Right cardiac atrium (tissue), 5 donors: ENCODE results near the gene ST3GAL4. TPM values are rescaled to one million over a fixed set of nuclear protein-coding genes. Genes with fewer than 3 reads are reported as not detected.

Experiments
- ATAC-seq, 2 donors: fragments of 200-7000 bp; cut with Tn5 transposase; one replicate each; pipeline versions ENCODE4 v1.8.0 to v1.9.1; 2020; ENCODE audit warnings: moderate library complexity in 2 of 2, mild to moderate bottlenecking in 1 of 2
- DNase-seq, 3 donors: peaks; one replicate each; pipeline ENCODE4 v3.0.0-alpha.2; 2020
- H3K27ac ChIP-seq: one replicate; pipeline ENCODE4 v1.5.1; 2013; ENCODE audit warnings: mild to moderate bottlenecking, low read length, control low read depth, moderate library complexity
- H3K27me3 ChIP-seq: one replicate; pipeline ENCODE4 v1.6.1; 2013; ENCODE audit not compliant: control insufficient read depth, insufficient read depth
- H3K4me1 ChIP-seq: one replicate; pipeline ENCODE4 v1.6.1; 2013; ENCODE audit warnings: low read length; ENCODE audit not compliant: control insufficient read depth, insufficient read depth
- H3K4me3 ChIP-seq: one replicate; pipeline ENCODE4 v1.5.1; 2013; ENCODE audit warnings: low read length, control low read depth
- H3K9me3 ChIP-seq: one replicate; pipeline ENCODE4 v1.6.1; 2013; ENCODE audit warnings: low read length; ENCODE audit not compliant: control insufficient read depth
- WGBS: extraction: QIAGEN DNeasy Blood & Tissue Kit; methylation state at CpG from one replicate; pipeline ENCODE4 v1.1.7; 2013; 5-methylcytosine and 5-hydroxymethylcytosine counted together
- intact Hi-C, 4 donors: fragments of 100-400 bp; cut with DNase I; formaldehyde crosslinking; loops; one replicate each; pipeline versions ENCODE4 v1.11.0 to v1.14.0; 2022 to 2023
- polyA plus RNA-seq: library from polyadenylated mRNA; stranded (reverse); fragments of 200-250 nt; gene quantifications from one replicate; pipeline ENCODE4 v1.2.3, GENCODE V29; 2013
- total RNA-seq, 4 donors: library from RNA; stranded (reverse); fragmentation: NEBNext Ultra II Directional; extraction: Animal tissue kit (Norgen Biotek cat#: 25700); gene quantifications; one replicate each; pipeline ENCODE4 v1.2.1, GENCODE V29; 2021
- donor health status: healthy with polysubstance abuse.
- donor health status: DM: no; HTN: yes; CAD: no.
- donor health status: DM: no; HTN: no; CAD: no.
- donor health status: DM: no; HTN: yes; CAD: no; lungs with severe emphysema.
- donor health status: DM: yes; HTN: yes; CAD: no.

ST3GAL4 gene
- total and polyA plus RNA-seq, 5 donors, result 57.3 to 96.9 (median 62.1) TPM

DNA sequence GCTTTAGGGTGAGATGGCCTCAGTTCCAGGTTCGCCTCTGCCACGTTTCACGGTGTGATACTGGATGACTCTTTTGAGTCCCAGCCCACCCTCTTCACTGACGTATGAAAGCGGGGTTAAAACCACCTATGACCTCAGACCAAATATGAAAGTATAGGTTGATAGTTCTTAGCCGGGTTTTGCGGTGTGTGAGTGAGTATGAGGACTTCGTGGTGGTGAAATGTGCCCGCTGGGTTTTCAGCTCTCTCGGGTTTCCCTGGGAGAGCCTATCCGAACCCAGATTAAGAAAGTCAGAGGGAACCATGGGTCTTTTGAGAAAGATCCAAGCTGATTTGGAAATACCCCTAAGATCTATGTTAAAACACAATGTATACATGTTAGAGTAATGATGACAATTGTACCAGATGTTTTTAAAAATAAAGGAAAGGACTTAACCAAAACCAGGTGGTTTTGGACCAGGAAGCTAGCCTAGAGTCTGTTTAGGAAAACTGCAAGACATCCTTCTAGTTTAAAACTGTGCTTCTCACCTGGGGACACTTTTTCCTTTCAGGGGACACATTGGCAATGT, 25.8 kb upstream of the ST3GAL4 start:
- H3K4me3 ChIP-seq, result no peak overlapping the region
- H3K9me3 ChIP-seq, result no peaks in the 10 kb centered on the region
- DNase-seq (no peak), ATAC-seq (no peak)
- intact Hi-C loops, result no loop called here
- peaks cover 8% of the 10 kb centered on the region for H3K4me1 ChIP-seq
- no peak overlapping the region for H3K27ac ChIP-seq
- 90% methylated on average over 11 of the region's 11 CpGs for WGBS
- no peaks in the 10 kb centered on the region for H3K27me3 ChIP-seq

DNA sequence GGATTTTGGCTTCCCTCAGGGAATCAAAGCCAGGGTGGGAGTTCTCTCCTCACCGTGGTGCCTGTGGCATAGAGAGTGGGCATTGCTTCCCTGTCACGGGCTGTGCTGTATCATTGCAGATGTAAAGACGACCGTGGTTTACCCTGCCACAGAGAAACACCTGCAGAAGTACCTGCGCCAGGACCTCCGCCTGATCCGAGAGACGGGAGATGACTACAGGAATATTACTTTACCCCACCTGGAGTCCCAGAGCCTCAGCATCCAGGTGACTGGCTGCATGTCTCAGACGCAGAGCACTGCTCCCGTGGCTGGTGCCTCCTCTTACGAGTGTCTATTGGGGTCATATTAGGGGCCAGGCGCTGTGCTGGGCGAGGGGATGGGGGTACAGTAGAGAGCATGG, 24.2 kb upstream of the ST3GAL4 start:
- intact Hi-C loops, result no loop called here
- WGBS, result 97% methylated on average over 13 of the region's 13 CpGs
- H3K27ac ChIP-seq, result no peak overlapping the region
- no peaks in the 10 kb centered on the region for H3K27me3 ChIP-seq
- no peak overlapping the region for H3K4me3 ChIP-seq
- ATAC-seq (no peak), DNase-seq (peak in 2 of 3 donors; percentile 9 to 52)
- H3K9me3 ChIP-seq, result no peaks in the 10 kb centered on the region
- H3K4me1 ChIP-seq, result peaks cover 10% of the 10 kb centered on the region

- peaks cover 12% of the 10 kb centered on the region for H3K4me1 ChIP-seq
- WGBS, result 53% methylated on average over 5 of the region's 5 CpGs
- no peak overlapping the region for H3K4me3 ChIP-seq
- ATAC-seq, result peak; percentile 73 to 82
- no peaks in the 10 kb centered on the region for H3K27me3 ChIP-seq
- intact Hi-C loops, result no loop called here
- peak; percentile 85 to 92 (median 91) for DNase-seq
- no peaks in the 10 kb centered on the region for H3K9me3 ChIP-seq
- H3K27ac ChIP-seq, result peak overlapping the region; percentile 29
These were observed 23.2 kb upstream of the ST3GAL4 start for GRCh38 chr11:126332221-126332711.

DNA sequence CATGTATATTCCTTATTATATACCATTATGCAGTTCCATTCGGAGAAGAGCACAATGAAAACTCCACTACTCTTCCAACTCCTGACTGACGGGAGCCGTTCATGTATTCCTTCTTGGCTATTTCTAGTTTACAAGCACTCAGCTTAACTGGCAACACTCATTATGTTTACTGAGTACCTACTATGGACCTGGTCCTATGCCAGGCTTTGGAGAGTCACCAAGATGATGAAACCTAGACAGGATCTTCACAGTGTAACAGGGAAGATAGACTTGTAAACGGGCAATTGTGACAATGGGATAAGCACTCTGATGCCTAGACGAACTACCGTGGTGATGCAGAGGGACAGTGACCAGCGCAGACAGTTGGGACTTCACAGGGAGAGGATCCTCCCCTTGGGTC, 22.3 kb upstream of the ST3GAL4 start:
- intact Hi-C loops, result no loop called here
- no peak overlapping the region for H3K4me3 ChIP-seq
- H3K27ac ChIP-seq, result no peak overlapping the region
- ATAC-seq, result no peak
- DNase-seq, result no peak
- 91% methylated on average over 7 of the region's 7 CpGs for WGBS
- no peaks in the 10 kb centered on the region for H3K27me3 ChIP-seq
- H3K9me3 ChIP-seq, result no peaks in the 10 kb centered on the region
- H3K4me1 ChIP-seq, result peaks cover 14% of the 10 kb centered on the region

- H3K4me3 ChIP-seq, result no peak overlapping the region
- peak in 2 of 3 donors; percentile 32 to 45 for DNase-seq
- ATAC-seq, result no peak
- no peak overlapping the region for H3K27ac ChIP-seq
- no peaks in the 10 kb centered on the region for H3K27me3 ChIP-seq
- no peaks in the 10 kb centered on the region for H3K9me3 ChIP-seq
- intact Hi-C loops, result no loop called here
- H3K4me1 ChIP-seq, result peaks cover 19% of the 10 kb centered on the region
- WGBS, result 81% methylated on average over 6 of the region's 6 CpGs
These were observed 20.6 kb upstream of the ST3GAL4 start for GRCh38 chr11:126334659-126335462.

- Histone ChIP-seq H3K27ac (no peak overlapping the region), H3K4me1 (peaks cover 21% of the 10 kb centered on the region), H3K9me3 (no peaks in the 10 kb centered on the region), H3K4me3 (no peak overlapping the region), H3K27me3 (no peaks in the 10 kb centered on the region)
- DNase-seq (peak in 2 of 3 donors; percentile 57 to 71), ATAC-seq (no peak)
- intact Hi-C loops, result no loop called here
- 66% methylated on average over 5 of the region's 5 CpGs for WGBS
These were observed 20.1 kb upstream of the ST3GAL4 start for GRCh38 chr11:126335463-126335760.

- H3K9me3 ChIP-seq, result no peaks in the 10 kb centered on the region
- H3K27ac ChIP-seq, result no peak overlapping the region
- 59% methylated on average over 8 of the region's 8 CpGs for whole genome bisulfite sequencing
These were observed 19.3 kb upstream of the ST3GAL4 start for GRCh38 chr11:126336138-126336541.

DNA sequence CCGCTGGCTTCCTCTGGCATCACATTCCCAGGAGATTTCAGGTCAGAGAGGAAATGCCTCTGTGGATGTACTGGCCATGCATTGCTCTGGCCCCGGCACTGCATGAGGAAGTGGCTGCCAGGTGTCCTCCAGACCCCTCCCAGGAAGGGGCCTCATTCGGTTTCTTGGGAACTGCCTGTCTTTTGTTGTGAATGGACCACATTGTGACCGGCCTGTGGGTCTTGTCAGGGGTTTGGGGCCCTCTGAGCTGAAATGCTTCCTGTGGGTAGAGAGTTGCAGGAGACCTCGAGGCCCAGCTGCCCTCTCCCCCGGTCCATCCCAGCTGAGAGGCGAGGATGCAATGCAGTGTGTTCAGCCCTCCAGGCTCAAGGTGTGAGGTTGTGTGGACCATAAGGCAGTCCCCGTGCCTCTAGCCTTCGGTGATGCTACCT, 18.8 kb upstream of the ST3GAL4 start:
- peaks cover 21% of the 10 kb centered on the region for H3K4me1 ChIP-seq
- no peak overlapping the region for H3K27ac ChIP-seq
- intact Hi-C loops, result no loop called here
- ATAC-seq, result no peak
- H3K27me3 ChIP-seq, result no peaks in the 10 kb centered on the region
- peak in 2 of 3 donors; percentile 31 to 52 for DNase-seq
- H3K4me3 ChIP-seq, result no peak overlapping the region
- WGBS, result 63% methylated on average over 9 of the region's 9 CpGs
- no peaks in the 10 kb centered on the region for H3K9me3 ChIP-seq

More at GRCh38 chr11:126336138-126336541, 19.3 kb upstream of the ST3GAL4 start:
- ATAC-seq (no peak), DNase-seq (peak in 1 of 3 donors; percentile 28)
- Histone ChIP-seq H3K27me3 (no peaks in the 10 kb centered on the region), H3K4me1 (peaks cover 21% of the 10 kb centered on the region), H3K4me3 (no peak overlapping the region)
- intact Hi-C loops, result no loop called here

GRCh38 chr11:126337126-126337473, 18.4 kb upstream of the ST3GAL4 start:
- ATAC-seq (no peak), DNase-seq (no peak)
- intact Hi-C loops, result no loop called here
- H3K9me3 ChIP-seq, result no peaks in the 10 kb centered on the region
- H3K27ac ChIP-seq, result no peak overlapping the region
- no peak overlapping the region for H3K4me3 ChIP-seq
- 73% methylated on average over 4 of the region's 4 CpGs for WGBS
- H3K27me3 ChIP-seq, result no peaks in the 10 kb centered on the region
- H3K4me1 ChIP-seq, result peaks cover 17% of the 10 kb centered on the region

- Histone ChIP-seq H3K4me1 (peaks cover 14% of the 10 kb centered on the region), H3K9me3 (no peaks in the 10 kb centered on the region), H3K4me3 (no peak overlapping the region), H3K27ac (no peak overlapping the region), H3K27me3 (no peaks in the 10 kb centered on the region)
- DNase-seq, result peak in 2 of 3 donors; percentile 41 to 54
- ATAC-seq, result no peak
- intact Hi-C loops, result no loop called here
- WGBS, result 77% methylated on average over 15 of the region's 15 CpGs
These were observed 17.8 kb upstream of the ST3GAL4 start for GRCh38 chr11:126337474-126338241.
